Gastrocnemius medialis (tissue), 4 donors: ENCODE measurements around the gene GPR45. TPM values are rescaled to one million over a fixed set of nuclear protein-coding genes. Genes with fewer than 3 reads are reported as not detected.
"Not testable (repeated sequence)": the region's sequence is repeated elsewhere in the genome, so short reads cannot be mapped to it uniquely, and the experiment has no call there.

ENCODE experiments used
- ATAC-seq, 2 donors: fragments of 150-250 bp; one replicate each; pipeline ENCODE4 v1.9.1; 2016
- DNase-seq, 2 donors: peaks; one replicate each; pipeline ENCODE4 v3.0.0-alpha.2; 2019
- H3K27ac ChIP-seq, 4 donors: fragments of 200-600 bp; sonication (generic); 1 replicate in 1 of 4; 2 replicates in 3 of 4; pipeline ENCODE4 v1.5.1; 2016 to 2018; ENCODE audit warnings: mild to moderate bottlenecking in 2 of 4, moderate library complexity in 1 of 4
- H3K27me3 ChIP-seq, 3 donors: fragments of 200-600 bp; sonication (generic) in 2 of 3; 1 replicate in 1 of 3; 2 replicates in 2 of 3; pipeline versions ENCODE4 v1.5.1 to v1.6.0; 2016 to 2019; ENCODE audit warnings: mild to moderate bottlenecking in 1 of 3, moderate library complexity in 1 of 3
- H3K36me3 ChIP-seq, 2 donors: fragments of 200-600 bp; sonication (generic) in 1 of 2; one replicate each; pipeline ENCODE4 v1.5.1; 2017 to 2018
- H3K4me1 ChIP-seq, 2 donors: fragments of 200-600 bp; sonication (generic) in 1 of 2; one replicate each; pipeline ENCODE4 v1.5.1; 2016 to 2017; ENCODE audit warnings: mild to moderate bottlenecking in 2 of 2
- H3K4me3 ChIP-seq, 4 donors: fragments of 200-600 bp; sonication (generic) in 3 of 4; 1 replicate in 1 of 4; 2 replicates in 3 of 4; pipeline ENCODE4 v1.5.1; 2016 to 2019; ENCODE audit warnings: mild to moderate bottlenecking in 2 of 4
- H3K9me3 ChIP-seq, 3 donors: fragments of 200-600 bp; sonication (generic) in 2 of 3; 1 replicate in 1 of 3; 2 replicates in 2 of 3; pipeline ENCODE4 v1.5.1; 2016 to 2019
- POLR2A ChIP-seq, 2 donors: fragments of 450-650 bp; IDR thresholded peaks; one replicate each; pipeline ENCODE4 v1.6.1; 2017; ENCODE audit warnings: antibody characterized with exemption in 2 of 2, mild to moderate bottlenecking in 2 of 2, moderate library complexity in 2 of 2
- in situ Hi-C, 4 donors: fragments of 200-750 bp; cut with MboI; loops; one replicate each; pipeline versions ENCODE4 v1.15.0 to v1.8.0; 2017; ENCODE audit warnings: low sequenced_read_pairs in 4 of 4
- intact Hi-C: fragments of 100-400 bp; cut with DNase I; formaldehyde crosslinking; loops from one replicate; pipeline ENCODE4 v1.15.1; 2023; ENCODE audit warnings: low total_unique reads
- total RNA-seq, 4 donors: library from RNA; depleted of rRNA; stranded (reverse); fragments of >200 nt; gene quantifications; one replicate each; pipeline versions ENCODE4 v1.1.0 to v1.2.3, GENCODE V29; 2016
- TF ChIP-seq, protein P1 (sequence below), 5 experiments: fragments of 450-650 bp in 3 of 5; fragments of 200-600 bp in 2 of 5; sonication (generic) in 2 of 5; IDR thresholded peaks in 4 of 5; conservative IDR thresholded peaks in 1 of 5; 1 replicate in 4 of 5; 2 replicates in 1 of 5; pipeline ENCODE4 v1.5.1; 2016 to 2019; ENCODE audit warnings: antibody characterized with exemption in 5 of 5, mild to moderate bottlenecking in 3 of 5, moderate library complexity in 3 of 5

GPR45 gene
- total RNA-seq, 4 donors from 2014 or later = not detected

DNA sequence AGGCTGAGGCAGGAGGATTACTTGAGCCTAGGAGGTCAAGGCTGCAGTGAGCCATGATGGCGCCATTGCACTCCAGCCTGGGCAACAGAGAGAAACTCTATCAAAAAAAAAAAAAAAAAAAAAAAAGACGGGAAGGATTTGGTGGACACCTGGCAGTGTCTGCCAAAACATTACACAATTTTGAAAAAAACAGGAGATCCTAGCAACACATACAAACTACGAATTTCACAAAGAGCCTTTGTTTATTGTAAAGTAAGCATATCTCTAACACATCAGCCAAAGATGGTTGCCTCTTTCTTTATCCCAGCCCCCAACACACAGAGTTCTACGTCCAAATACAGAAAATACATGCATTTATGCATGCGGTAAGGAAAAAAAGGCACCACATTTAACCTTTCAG, 7.6 kb downstream of the GPR45 start:
- H3K36me3 ChIP-seq = no peaks in the 10 kb centered on the region
- in situ Hi-C loops = no loop called here
- H3K9me3 ChIP-seq = no peaks in the 10 kb centered on the region
- H3K27me3 ChIP-seq = no peaks in the 10 kb centered on the region
- H3K4me1 ChIP-seq = no peaks in the 10 kb centered on the region
- H3K27ac ChIP-seq = no peak overlapping the region
- no peak overlapping the region for H3K4me3 ChIP-seq
- TF ChIP-seq POLR2A (IDR thresholded peaks at IDR 0.05) = no peak
- TF ChIP-seq, protein P1, sequence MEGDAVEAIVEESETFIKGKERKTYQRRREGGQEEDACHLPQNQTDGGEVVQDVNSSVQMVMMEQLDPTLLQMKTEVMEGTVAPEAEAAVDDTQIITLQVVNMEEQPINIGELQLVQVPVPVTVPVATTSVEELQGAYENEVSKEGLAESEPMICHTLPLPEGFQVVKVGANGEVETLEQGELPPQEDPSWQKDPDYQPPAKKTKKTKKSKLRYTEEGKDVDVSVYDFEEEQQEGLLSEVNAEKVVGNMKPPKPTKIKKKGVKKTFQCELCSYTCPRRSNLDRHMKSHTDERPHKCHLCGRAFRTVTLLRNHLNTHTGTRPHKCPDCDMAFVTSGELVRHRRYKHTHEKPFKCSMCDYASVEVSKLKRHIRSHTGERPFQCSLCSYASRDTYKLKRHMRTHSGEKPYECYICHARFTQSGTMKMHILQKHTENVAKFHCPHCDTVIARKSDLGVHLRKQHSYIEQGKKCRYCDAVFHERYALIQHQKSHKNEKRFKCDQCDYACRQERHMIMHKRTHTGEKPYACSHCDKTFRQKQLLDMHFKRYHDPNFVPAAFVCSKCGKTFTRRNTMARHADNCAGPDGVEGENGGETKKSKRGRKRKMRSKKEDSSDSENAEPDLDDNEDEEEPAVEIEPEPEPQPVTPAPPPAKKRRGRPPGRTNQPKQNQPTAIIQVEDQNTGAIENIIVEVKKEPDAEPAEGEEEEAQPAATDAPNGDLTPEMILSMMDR (IDR thresholded peaks at IDR 0.05 in 4 of 5, conservative IDR thresholded peaks at IDR 0.05 in 1 of 5) = no peak
- intact Hi-C loops = no loop called here
- DNase-seq = no peak
- ATAC-seq = no peak

DNA sequence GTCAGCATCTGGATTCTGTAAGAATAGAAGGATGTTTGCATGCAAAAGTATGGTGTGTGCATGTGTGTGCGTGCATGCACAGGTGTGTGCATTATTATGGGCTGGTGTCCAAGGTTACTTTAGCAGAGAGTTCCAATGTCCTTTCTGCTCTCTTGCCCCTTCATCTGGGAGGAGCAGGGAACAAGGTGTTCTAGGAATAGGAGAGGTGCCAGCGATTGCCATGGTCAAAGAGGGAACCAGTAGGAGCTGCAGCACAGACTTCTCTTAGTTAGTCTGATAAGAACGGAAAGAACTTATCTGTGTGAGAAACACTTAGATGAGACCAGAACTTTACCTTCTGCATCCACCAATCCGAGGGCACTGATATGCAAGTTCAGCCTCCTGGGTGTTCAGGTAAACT, 8.3 kb downstream of the GPR45 start:
- Histone ChIP-seq H3K9me3 (no peaks in the 10 kb centered on the region), H3K27ac (no peak overlapping the region), H3K27me3 (no peaks in the 10 kb centered on the region), H3K4me1 (no peaks in the 10 kb centered on the region), H3K36me3 (no peaks in the 10 kb centered on the region), H3K4me3 (no peak overlapping the region)
- intact Hi-C loops = no loop called here
- DNase-seq (no peak), ATAC-seq (no peak)
- TF ChIP-seq POLR2A (IDR thresholded peaks at IDR 0.05) = no peak
- TF ChIP-seq, protein P1 (IDR thresholded peaks at IDR 0.05 in 4 of 5, conservative IDR thresholded peaks at IDR 0.05 in 1 of 5) = no peak
- in situ Hi-C loops = no loop called here

DNA sequence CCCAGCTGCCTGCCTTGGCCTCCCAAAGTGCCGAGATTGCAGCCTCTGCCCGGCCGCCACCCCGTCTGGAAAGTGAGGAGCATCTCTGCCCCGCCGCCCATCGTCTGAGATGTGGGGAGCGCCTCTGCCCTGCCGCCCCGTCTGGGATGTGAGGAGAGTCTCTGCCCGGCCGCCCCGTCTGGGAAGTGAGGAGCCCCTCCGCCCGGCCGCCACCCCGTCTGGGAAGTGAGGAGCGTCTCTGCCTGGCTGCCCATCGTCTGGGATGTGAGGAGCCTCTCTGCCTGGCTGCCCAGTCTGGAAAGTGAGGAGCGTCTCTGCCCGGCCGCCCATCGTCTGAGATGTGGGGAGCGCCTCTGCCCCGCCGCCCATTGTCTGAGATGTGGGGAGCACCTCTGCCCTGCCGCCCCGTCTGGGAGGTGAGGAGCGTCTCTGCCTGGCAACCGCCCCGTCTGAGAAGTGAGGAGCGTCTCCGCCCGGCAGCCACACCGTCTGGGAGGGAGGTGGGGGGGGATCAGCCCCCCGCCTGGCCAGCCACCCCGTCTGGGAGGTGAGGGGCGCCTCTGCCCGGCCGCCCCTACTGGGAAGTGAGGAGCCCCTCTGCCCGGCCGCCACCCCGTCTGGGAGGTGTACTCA, 9.6 kb downstream of the GPR45 start:
- H3K4me1 ChIP-seq, H3K27ac ChIP-seq, H3K27me3 ChIP-seq, DNase-seq, intact Hi-C loops, in situ Hi-C loops, H3K4me3 ChIP-seq, ATAC-seq, H3K36me3 ChIP-seq, H3K9me3 ChIP-seq: not testable (repeated sequence)

DNA sequence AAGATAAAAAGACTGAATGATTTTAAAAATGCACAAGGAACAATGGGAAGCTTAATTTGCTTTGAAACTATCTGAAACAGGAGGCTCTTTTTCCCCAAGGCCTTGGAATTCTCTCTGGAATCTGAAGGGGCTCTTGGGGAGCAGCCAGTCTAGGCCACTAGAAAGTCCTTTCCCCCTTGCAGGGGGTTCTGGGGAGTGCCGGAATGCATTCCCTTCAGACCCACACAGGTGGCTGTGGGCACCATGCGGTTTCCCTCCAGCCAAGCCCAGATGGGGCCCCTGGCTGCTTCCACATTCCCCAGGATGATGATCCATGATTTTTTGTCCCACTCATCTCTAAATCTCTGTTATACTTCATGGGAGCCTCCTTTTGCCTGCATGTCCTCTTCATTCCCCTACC, 10.7 kb downstream of the GPR45 start:
- H3K4me3 ChIP-seq = no peak overlapping the region
- no peak overlapping the region for H3K27ac ChIP-seq
- H3K27me3 ChIP-seq = no peaks in the 10 kb centered on the region
- H3K9me3 ChIP-seq = no peaks in the 10 kb centered on the region
- intact Hi-C loops (no loop called here), in situ Hi-C loops (no loop called here)
- ATAC-seq = no peak
- no peaks in the 10 kb centered on the region for H3K36me3 ChIP-seq
- DNase-seq = no peak
- TF ChIP-seq POLR2A (IDR thresholded peaks at IDR 0.05) = no peak
- TF ChIP-seq, protein P1 (IDR thresholded peaks at IDR 0.05 in 4 of 5, conservative IDR thresholded peaks at IDR 0.05 in 1 of 5) = no peak
- H3K4me1 ChIP-seq = no peaks in the 10 kb centered on the region

DNA sequence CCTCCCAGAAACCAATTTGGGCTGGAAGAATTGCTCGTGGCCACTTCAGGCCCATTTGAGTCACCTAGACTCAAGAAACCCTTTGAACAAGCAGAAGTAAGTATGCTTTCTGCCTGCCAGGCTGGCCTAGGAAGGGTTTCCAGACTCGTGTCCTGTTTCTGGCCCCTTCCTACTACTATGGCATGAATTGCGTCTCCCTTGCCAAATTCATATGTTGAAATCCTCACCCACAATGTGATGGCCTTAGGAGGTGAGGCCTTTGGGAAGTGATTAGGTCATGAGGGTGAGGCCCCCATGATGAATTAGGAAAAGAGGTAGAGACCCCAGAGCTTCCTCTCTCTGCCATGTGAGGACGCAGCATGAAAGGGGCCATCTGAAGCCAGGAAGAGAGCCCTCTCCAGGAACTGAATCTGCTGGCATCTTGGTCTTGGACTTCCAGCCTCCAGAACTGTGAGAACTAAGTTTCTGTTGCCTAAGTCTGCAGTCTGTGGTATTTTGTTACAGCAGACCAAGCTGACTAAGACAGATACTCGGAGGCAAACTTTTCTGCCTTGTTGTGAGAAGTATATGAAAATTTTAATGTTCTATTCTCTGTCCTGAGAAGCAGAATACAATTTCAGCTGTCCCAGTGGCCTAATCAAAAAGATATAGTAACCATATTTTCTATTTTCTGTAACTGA, 13.1 kb downstream of the GPR45 start:
- Histone ChIP-seq H3K36me3 (no peaks in the 10 kb centered on the region), H3K27me3 (no peaks in the 10 kb centered on the region), H3K9me3 (no peaks in the 10 kb centered on the region), H3K4me1 (no peaks in the 10 kb centered on the region), H3K4me3 (no peak overlapping the region), H3K27ac (no peak overlapping the region)
- peak in 1 of 2 donors; percentile 18 for ATAC-seq
- in situ Hi-C loops (no loop called here), intact Hi-C loops (no loop called here)
- no peak for DNase-seq
- no peak for TF ChIP-seq POLR2A (IDR thresholded peaks at IDR 0.05)
- TF ChIP-seq, protein P1 (IDR thresholded peaks at IDR 0.05 in 4 of 5, conservative IDR thresholded peaks at IDR 0.05 in 1 of 5) = no peak
